Measurements from ENCODE around the gene TMEM91. TPM values are rescaled to one million over a fixed set of nuclear protein-coding genes. Genes with fewer than 3 reads are reported as not detected.

Gene TMEM91
- total and polyA plus RNA-seq, 2 of the 8 experiments (the other 6 are each of a cell fraction or from before 2014, with no cell fraction given) = 5.3 to 7.4 TPM

GRCh38 chr19:41339936-41340335 is 36.4 kb upstream of the TMEM91 start:
- Histone ChIP-seq H3K27me3 (replicated peaks in 1 of 4; ENCODE audit: control insufficient read depth in 3 of 4, extremely low read depth in 1 of 4, insufficient read depth in 3 of 4, low read length in 3 of 4) (no peaks in the 10 kb centered on the region), H2BK12ac (ENCODE audit: low read depth, low read length) (no peak overlapping the region), H2AK5ac (ENCODE audit: low read depth, low read length) (no peak overlapping the region), H3K14ac (ENCODE audit: insufficient read length) (no peak overlapping the region), H3K4me3 (ENCODE audit: extremely low read depth in 1 of 4, insufficient read depth in 2 of 4, low read depth in 3 of 4, low read length in 4 of 4) (no peak overlapping the region), H3K4ac (replicated peaks; ENCODE audit: insufficient read length, low read depth, low read length) (no peak overlapping the region), H2BK15ac (ENCODE audit: low read length) (no peak overlapping the region), H2AFZ (ENCODE audit: low read length) (no peak overlapping the region), H4K20me1 (replicated peaks in 1 of 2; ENCODE audit: control insufficient read depth in 1 of 2, insufficient read depth in 2 of 2, low read length in 2 of 2) (no peaks in the 10 kb centered on the region), H3K9me3 (ENCODE audit: insufficient read depth in 2 of 2, low read depth in 1 of 2, low read length in 1 of 2) (no peaks in the 10 kb centered on the region), H3K23me2 (ENCODE audit: low read depth, low read length) (no peaks in the 10 kb centered on the region), H2BK5ac (ENCODE audit: low read depth, low read length) (no peak overlapping the region), H3K79me1 (ENCODE audit: low read depth, low read length) (no peaks in the 10 kb centered on the region), H2BK20ac (ENCODE audit: low read length) (no peak overlapping the region), H3K9ac (replicated peaks in 1 of 4; ENCODE audit: extremely low read depth in 1 of 4, low read depth in 3 of 4, low read length in 3 of 4) (no peak overlapping the region), H4K5ac (ENCODE audit: insufficient read length, low read depth, low read length) (no peak overlapping the region), H4K8ac (ENCODE audit: extremely low read depth, insufficient read depth, low read length) (no peak overlapping the region), H3K18ac (ENCODE audit: extremely low read depth, low read length) (no peak overlapping the region), H3K4me2 (ENCODE audit: insufficient read depth in 1 of 2, low read depth in 2 of 2, low read length in 2 of 2) (no peak overlapping the region), H2BK120ac (replicated peaks; ENCODE audit: low read depth, low read length) (no peak overlapping the region), H3K36me3 (ENCODE audit: control insufficient read depth in 2 of 4, insufficient read depth in 4 of 4, low read length in 3 of 4) (no peaks in the 10 kb centered on the region), H3K79me2 (ENCODE audit: control insufficient read depth in 1 of 2, insufficient read depth in 2 of 2, low read length in 2 of 2) (no peaks in the 10 kb centered on the region), H3K23ac (ENCODE audit: insufficient read length) (no peak overlapping the region), H4K91ac (replicated peaks; ENCODE audit: insufficient read length, low read length) (no peak overlapping the region), H3K27ac (ENCODE audit: low read depth, low read length) (no peak overlapping the region), H3K4me1 (replicated peaks in 1 of 4; ENCODE audit: control insufficient read depth in 3 of 4, insufficient read depth in 4 of 4, low read length in 3 of 4) (peaks cover 0 to 3% (median 0%) of the 10 kb centered on the region in 4 experiments; a peak in 1 of 7 replicates), H3K56ac (replicated peaks; ENCODE audit: insufficient read length, low read depth, low read length) (no peak overlapping the region)
- no peak for TF ChIP-seq TEAD4 (IDR thresholded peaks at IDR 0.05; ENCODE audit: low read depth, low read length)
- TF ChIP-seq NRF1 (IDR thresholded peaks at IDR 0.05; ENCODE audit: low read depth, low read length) = no peak
- TF ChIP-seq JUND (IDR thresholded peaks at IDR 0.05; ENCODE audit: low read length) = no peak
- TF ChIP-seq EGR1 (IDR thresholded peaks at IDR 0.05; ENCODE audit: borderline replicate concordance, low read depth, low read length) = no peak
- TF ChIP-seq CBX5 (IDR thresholded peaks at IDR 0.05; ENCODE audit: low read depth, low read length) = no peak
- 100% methylated on average over 1 of the region's 5 CpGs; no CpG with 5 or more reads in 1 of the 2 experiments for WGBS, 2 experiments (ENCODE audit: extremely low coverage in 1 of 2, insufficient coverage in 1 of 2, insufficient read length in 1 of 2, insufficient replicate concordance in 2 of 2, low coverage in 1 of 2, low lambda C conversion rate in 2 of 2, missing lambda C conversion rate in 1 of 2)
- no peak for DNase-seq (ENCODE audit: low read depth in 1 of 2, low spot score in 2 of 2)
- FAIRE-seq = no peak
- ChIA-PET CTCF (ENCODE audit: partially characterized antibody) (interaction anchor here (0.7 to 1.4 kb wide), 3 partner anchors 13 to 249 kb away, joined by 3 read pairs; no protein-coding TSS in a partner anchor), POLR2A (ENCODE audit: partially characterized antibody) (no interaction called here)

Measured in H1 (cell line).